Endothelial cell of umbilical vein (primary cell): ENCODE results near the gene PPP2R2C.

Source experiments
- CTCF ChIP-seq, 2 donors: IDR thresholded peaks; 1 replicate in 1 of 2; 2 replicates in 1 of 2; pipeline ENCODE4 v1.5.1; 2011; ENCODE audit warnings: low read length in 2 of 2, mild to moderate bottlenecking in 2 of 2, moderate library complexity in 2 of 2, control low read depth in 1 of 2, inconsistent platforms in 1 of 2, low read depth in 1 of 2; ENCODE audit not compliant: insufficient read depth in 1 of 2; ENCODE audit errors: extremely low read depth in 1 of 2
- FOS ChIP-seq: IDR thresholded peaks from 2 replicates; pipeline ENCODE4 v1.6.1; 2011; ENCODE audit warnings: mild to moderate bottlenecking, low read length, moderate library complexity, borderline replicate concordance; ENCODE audit not compliant: insufficient read depth
- MYC ChIP-seq: IDR thresholded peaks from one replicate; pipeline ENCODE4 v1.6.1; 2011; ENCODE audit warnings: mild to moderate bottlenecking, low read depth, low read length
- POLR2A ChIP-seq: IDR thresholded peaks from 2 replicates; pipeline ENCODE4 v1.6.1; 2012; ENCODE audit warnings: low read depth, mild to moderate bottlenecking, control low read depth, low read length
- POLR2AphosphoS5 ChIP-seq: IDR thresholded peaks from 2 replicates; pipeline ENCODE4 v1.6.1; 2012; ENCODE audit warnings: low read depth, mild to moderate bottlenecking, control low read depth, low read length, moderate library complexity; ENCODE audit not compliant: insufficient read depth

GRCh38 chr4:6350646-6351045 lies 121.8 kb downstream of the PPP2R2C start:
- TF ChIP-seq MYC (no peak), CTCF (IDR thresholded peaks at IDR 0.05; ENCODE audit: extremely low read depth in 1 of 2, insufficient read depth in 1 of 2, low read depth in 1 of 2, low read length in 2 of 2) (no peak), FOS (no peak), POLR2A (no peak), POLR2AphosphoS5 (no peak)
